ENCODE data around the gene CRYGS. TPM values are rescaled to one million over a fixed set of nuclear protein-coding genes. Genes with fewer than 3 reads are reported as not detected.
"Not testable (repeated sequence)": the region's sequence is repeated elsewhere in the genome, so short reads cannot be mapped to it uniquely, and the experiment has no call there.

The CRYGS gene
- total RNA-seq, 1 donor from 2014 or later = 1.3 TPM

DNA sequence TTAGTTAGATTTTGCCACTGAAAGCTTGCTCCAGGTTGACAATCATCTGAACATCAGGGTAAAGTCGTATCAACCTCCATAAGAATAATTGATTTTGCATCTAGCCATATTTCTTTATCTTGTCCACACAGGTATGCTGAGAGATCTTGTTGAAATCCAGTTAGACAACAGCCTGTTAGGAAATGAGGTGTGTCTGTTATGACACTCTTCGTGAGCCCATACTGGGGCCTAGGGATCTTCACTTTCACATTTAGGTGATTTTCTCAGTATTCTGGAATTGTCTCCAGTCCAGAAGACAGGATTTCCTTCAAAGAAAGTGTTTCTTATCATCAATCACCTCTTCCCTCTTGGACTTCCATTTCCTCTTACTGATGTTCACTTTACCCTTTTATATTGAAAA lies 44.5 kb upstream of the CRYGS start:
- Histone ChIP-seq H3K27me3 (ENCODE audit: insufficient read depth, low read length) (no peaks in the 10 kb centered on the region), H3K27ac (ENCODE audit: low read depth, low read length) (no peak overlapping the region), H3K9me3 (ENCODE audit: insufficient read depth, low read depth, low read length) (no peaks in the 10 kb centered on the region), H4K20me1 (ENCODE audit: insufficient read depth, low read length) (peaks cover 7% of the 10 kb centered on the region), H3K4me3 (ENCODE audit: insufficient read depth, low read depth, low read length) (no peak overlapping the region), H3K4me1 (ENCODE audit: insufficient read depth, low read length) (no peaks in the 10 kb centered on the region), H3K79me2 (ENCODE audit: insufficient read depth, low read length) (no peaks in the 10 kb centered on the region), H3K36me3 (ENCODE audit: insufficient read depth, low read length) (peaks cover 21% of the 10 kb centered on the region), H3K9ac (ENCODE audit: low read length) (no peak overlapping the region), H2AFZ (ENCODE audit: low read depth, low read length) (no peak overlapping the region), H3K4me2 (ENCODE audit: low read length) (no peak overlapping the region)
- no peak for FAIRE-seq
- no peak for DNase-seq (ENCODE audit: low read depth)
- H3K9me3 Mint-ChIP-seq (ENCODE audit: unreplicated experiment) = no peaks in the 10 kb centered on the region
- H3K4me3 Mint-ChIP-seq (ENCODE audit: unreplicated experiment) = no peak overlapping the region
- H3K27ac Mint-ChIP-seq (ENCODE audit: unreplicated experiment) = no peak overlapping the region
- TF ChIP-seq, protein P1, sequence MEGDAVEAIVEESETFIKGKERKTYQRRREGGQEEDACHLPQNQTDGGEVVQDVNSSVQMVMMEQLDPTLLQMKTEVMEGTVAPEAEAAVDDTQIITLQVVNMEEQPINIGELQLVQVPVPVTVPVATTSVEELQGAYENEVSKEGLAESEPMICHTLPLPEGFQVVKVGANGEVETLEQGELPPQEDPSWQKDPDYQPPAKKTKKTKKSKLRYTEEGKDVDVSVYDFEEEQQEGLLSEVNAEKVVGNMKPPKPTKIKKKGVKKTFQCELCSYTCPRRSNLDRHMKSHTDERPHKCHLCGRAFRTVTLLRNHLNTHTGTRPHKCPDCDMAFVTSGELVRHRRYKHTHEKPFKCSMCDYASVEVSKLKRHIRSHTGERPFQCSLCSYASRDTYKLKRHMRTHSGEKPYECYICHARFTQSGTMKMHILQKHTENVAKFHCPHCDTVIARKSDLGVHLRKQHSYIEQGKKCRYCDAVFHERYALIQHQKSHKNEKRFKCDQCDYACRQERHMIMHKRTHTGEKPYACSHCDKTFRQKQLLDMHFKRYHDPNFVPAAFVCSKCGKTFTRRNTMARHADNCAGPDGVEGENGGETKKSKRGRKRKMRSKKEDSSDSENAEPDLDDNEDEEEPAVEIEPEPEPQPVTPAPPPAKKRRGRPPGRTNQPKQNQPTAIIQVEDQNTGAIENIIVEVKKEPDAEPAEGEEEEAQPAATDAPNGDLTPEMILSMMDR (IDR thresholded peaks at IDR 0.05; ENCODE audit: insufficient read depth, low read depth, low read length) = no peak
- TF ChIP-seq EZH2 (IDR thresholded peaks at IDR 0.05; ENCODE audit: insufficient read depth, low read length) = no peak
- peaks cover 9% of the 10 kb centered on the region for H3K4me1 Mint-ChIP-seq (ENCODE audit: low read depth, unreplicated experiment)
- H3K36me3 Mint-ChIP-seq (ENCODE audit: low read depth, unreplicated experiment) = peaks cover 7% of the 10 kb centered on the region
- H3K27me3 Mint-ChIP-seq (ENCODE audit: low read depth, unreplicated experiment) = peaks cover 11% of the 10 kb centered on the region

DNA sequence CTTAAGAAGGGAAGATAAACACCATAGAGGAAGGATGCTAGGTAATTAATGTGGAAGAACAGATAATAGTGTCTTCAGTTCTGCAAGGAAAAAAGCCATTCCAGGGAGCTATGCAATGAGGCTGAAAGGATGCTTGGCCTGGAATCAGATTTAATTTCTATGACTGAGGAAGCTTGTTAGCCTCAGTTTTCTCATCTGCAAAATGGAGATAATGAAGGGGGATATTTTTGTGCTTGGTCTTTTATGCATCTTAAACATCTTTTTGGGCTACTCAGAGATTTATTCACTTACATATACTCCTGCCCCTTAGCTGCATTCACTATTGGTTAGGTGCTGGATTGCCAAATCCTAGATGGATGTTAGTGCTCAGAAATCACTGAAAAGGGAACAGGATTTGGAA lies 43.0 kb upstream of the CRYGS start:
- Histone ChIP-seq H2AFZ (ENCODE audit: low read depth, low read length) (no peak overlapping the region), H4K20me1 (ENCODE audit: insufficient read depth, low read length) (peaks cover 7% of the 10 kb centered on the region), H3K9me3 (ENCODE audit: insufficient read depth, low read depth, low read length) (no peaks in the 10 kb centered on the region), H3K79me2 (ENCODE audit: insufficient read depth, low read length) (no peaks in the 10 kb centered on the region), H3K27me3 (ENCODE audit: insufficient read depth, low read length) (no peaks in the 10 kb centered on the region), H3K36me3 (ENCODE audit: insufficient read depth, low read length) (peaks cover 34% of the 10 kb centered on the region), H3K27ac (ENCODE audit: low read depth, low read length) (no peak overlapping the region), H3K4me3 (ENCODE audit: insufficient read depth, low read depth, low read length) (no peak overlapping the region), H3K4me2 (ENCODE audit: low read length) (no peak overlapping the region), H3K4me1 (ENCODE audit: insufficient read depth, low read length) (no peaks in the 10 kb centered on the region), H3K9ac (ENCODE audit: low read length) (no peak overlapping the region)
- Mint-ChIP-seq H3K9me3 (ENCODE audit: unreplicated experiment) (no peaks in the 10 kb centered on the region), H3K4me1 (ENCODE audit: low read depth, unreplicated experiment) (peaks cover 9% of the 10 kb centered on the region), H3K27me3 (ENCODE audit: low read depth, unreplicated experiment) (peaks cover 7% of the 10 kb centered on the region), H3K4me3 (ENCODE audit: unreplicated experiment) (no peak overlapping the region), H3K27ac (ENCODE audit: unreplicated experiment) (no peak overlapping the region), H3K36me3 (ENCODE audit: low read depth, unreplicated experiment) (peaks cover 7% of the 10 kb centered on the region)
- TF ChIP-seq, protein P1 (IDR thresholded peaks at IDR 0.05; ENCODE audit: insufficient read depth, low read depth, low read length) = no peak
- no peak for TF ChIP-seq EZH2 (IDR thresholded peaks at IDR 0.05; ENCODE audit: insufficient read depth, low read length)
- no peak for DNase-seq (ENCODE audit: low read depth)
- no peak for FAIRE-seq

- H3K4me3 ChIP-seq (ENCODE audit: insufficient read depth, low read depth, low read length) = not testable (repeated sequence)
These were observed 42.1 kb upstream of the CRYGS start for GRCh38 chr3:186586245-186586644.

More at GRCh38 chr3:186586245-186586644, 42.1 kb upstream of the CRYGS start:
- H3K36me3 ChIP-seq (ENCODE audit: insufficient read depth, low read length) = peaks cover 42% of the 10 kb centered on the region
- not testable (repeated sequence) for H3K4me3 Mint-ChIP-seq (ENCODE audit: unreplicated experiment); H3K27ac Mint-ChIP-seq (ENCODE audit: unreplicated experiment); H3K27me3 Mint-ChIP-seq (ENCODE audit: low read depth, unreplicated experiment); H3K4me1 Mint-ChIP-seq (ENCODE audit: low read depth, unreplicated experiment); H2AFZ ChIP-seq (ENCODE audit: low read depth, low read length); H3K9me3 Mint-ChIP-seq (ENCODE audit: unreplicated experiment); H3K27ac ChIP-seq (ENCODE audit: low read depth, low read length); H3K36me3 Mint-ChIP-seq (ENCODE audit: low read depth, unreplicated experiment); H3K9ac ChIP-seq (ENCODE audit: low read length); H3K27me3 ChIP-seq (ENCODE audit: insufficient read depth, low read length); H3K79me2 ChIP-seq (ENCODE audit: insufficient read depth, low read length); H3K4me1 ChIP-seq (ENCODE audit: insufficient read depth, low read length); FAIRE-seq; DNase-seq (ENCODE audit: low read depth); H4K20me1 ChIP-seq (ENCODE audit: insufficient read depth, low read length); H3K4me2 ChIP-seq (ENCODE audit: low read length); H3K9me3 ChIP-seq (ENCODE audit: insufficient read depth, low read depth, low read length)
